Endodermal cell (in vitro differentiated cells): ENCODE measurements around the gene DPYSL3. TPM values are rescaled to one million over a fixed set of nuclear protein-coding genes. Genes with fewer than 3 reads are reported as not detected.

Source experiments
- DNase-seq: peaks from one replicate; pipeline ENCODE4 v3.0.0-alpha.2; 2017
- H3K27ac ChIP-seq: 2 replicates; pipeline ENCODE4 v1.5.1; 2013; ENCODE audit warnings: mild to moderate bottlenecking, low read depth, low read length, moderate library complexity
- H3K27me3 ChIP-seq: 2 replicates; pipeline ENCODE4 v1.6.1; 2013; ENCODE audit warnings: mild to moderate bottlenecking, low read length, moderate library complexity; ENCODE audit not compliant: insufficient read depth, control insufficient read depth, poor library complexity, severe bottlenecking
- H3K36me3 ChIP-seq: 2 replicates; pipeline ENCODE4 v1.7.0; 2013; ENCODE audit warnings: mild to moderate bottlenecking, low read length, moderate library complexity; ENCODE audit not compliant: control insufficient read depth, insufficient read depth
- H3K4me1 ChIP-seq: one replicate; pipeline ENCODE4 v1.7.0; 2013; ENCODE audit warnings: low read length; ENCODE audit not compliant: control insufficient read depth, insufficient read depth
- H3K4me3 ChIP-seq: 2 replicates; pipeline ENCODE4 v1.5.1; 2013; ENCODE audit warnings: mild to moderate bottlenecking, low read length, moderate library complexity
- H3K9ac ChIP-seq: 2 replicates; pipeline ENCODE4 v1.6.1; 2013; ENCODE audit warnings: mild to moderate bottlenecking, low read length, moderate library complexity; ENCODE audit not compliant: poor library complexity, severe bottlenecking; ENCODE audit errors: extremely low read depth
- H3K9me3 ChIP-seq: 2 replicates; pipeline ENCODE4 v1.6.1; 2013; ENCODE audit warnings: mild to moderate bottlenecking, low read length, moderate library complexity; ENCODE audit not compliant: control insufficient read depth
- H3K27ac Mint-ChIP-seq: 2 replicates; pipeline ENCODE4 v1.8.0; 2020; ENCODE audit warnings: mixed read lengths
- H3K27me3 Mint-ChIP-seq: 2 replicates; pipeline ENCODE4 v1.8.0; 2021; ENCODE audit warnings: mild to moderate bottlenecking, mixed read lengths; ENCODE audit not compliant: insufficient read depth
- H3K36me3 Mint-ChIP-seq: 2 replicates; pipeline ENCODE4 v1.8.0; 2020; ENCODE audit warnings: low read depth, mixed read lengths
- H3K4me1 Mint-ChIP-seq: 2 replicates; pipeline ENCODE4 v1.8.0; 2020; ENCODE audit warnings: mixed read lengths
- H3K4me3 Mint-ChIP-seq: 2 replicates; pipeline ENCODE4 v1.8.0; 2020; ENCODE audit warnings: mild to moderate bottlenecking, moderate library complexity, mixed read lengths
- H3K9me3 Mint-ChIP-seq: 2 replicates; pipeline ENCODE4 v1.8.0; 2020; ENCODE audit warnings: mild to moderate bottlenecking, mixed read lengths
- CTCF ChIP-seq: fragments of 200-600 bp; sonication (generic); conservative IDR thresholded peaks from 2 replicates; pipeline ENCODE4 v1.5.0; 2021; ENCODE audit warnings: antibody characterized with exemption, mild to moderate bottlenecking
- WGBS, 2 experiments: methylation state at CpG; one replicate each; pipeline versions ENCODE4 v1.1.5 to v1.1.7; 2013; ENCODE audit warnings: missing lambda C conversion rate in 2 of 2, mixed read lengths in 1 of 2; ENCODE audit not compliant: insufficient coverage in 1 of 2, insufficient read length in 1 of 2; 5-methylcytosine and 5-hydroxymethylcytosine counted together
- total RNA-seq, 2 donors: library from RNA; stranded (reverse); fragmentation: NEBNext Ultra II Directional in 1 of 2; extraction: Animal tissue kit (Norgen Biotek cat#: 25700) in 1 of 2; gene quantifications; 2 replicates in 1 of 2; 3 replicates in 1 of 2; pipeline ENCODE4 v1.2.1, GENCODE V29; 2021

The DPYSL3 gene
- total RNA-seq, 2 donors from 2014 or later = 76.3 to 98.6 TPM

GRCh38 chr5:147359101-147359500 lies 150.8 kb downstream of the DPYSL3 start:
- Histone ChIP-seq H3K9me3 (no peaks in the 10 kb centered on the region), H3K4me3 (no peak overlapping the region), H3K9ac (no peak overlapping the region), H3K27me3 (no peaks in the 10 kb centered on the region), H3K4me1 (no peaks in the 10 kb centered on the region), H3K27ac (no peak overlapping the region), H3K36me3 (no peaks in the 10 kb centered on the region)
- no peak for TF ChIP-seq CTCF
- WGBS, 2 experiments = 89% methylated on average over 1 of the region's 1 CpG; no CpG with 5 or more reads in 1 of the 2 experiments
- peaks cover under 1% of the 10 kb centered on the region for H3K36me3 Mint-ChIP-seq
- no peak overlapping the region for H3K27ac Mint-ChIP-seq
- H3K4me1 Mint-ChIP-seq = peaks cover 4% of the 10 kb centered on the region
- no peak for DNase-seq
- no peaks in the 10 kb centered on the region for H3K27me3 Mint-ChIP-seq
- no peaks in the 10 kb centered on the region for H3K9me3 Mint-ChIP-seq
- no peak overlapping the region for H3K4me3 Mint-ChIP-seq

GRCh38 chr5:147349241-147349640 lies 160.6 kb downstream of the DPYSL3 start:
- H3K9me3 Mint-ChIP-seq = no peaks in the 10 kb centered on the region
- H3K27me3 Mint-ChIP-seq = no peaks in the 10 kb centered on the region
- Histone ChIP-seq H3K4me1 (no peaks in the 10 kb centered on the region), H3K36me3 (no peaks in the 10 kb centered on the region), H3K9ac (no peak overlapping the region), H3K27me3 (no peaks in the 10 kb centered on the region), H3K4me3 (no peak overlapping the region), H3K9me3 (no peaks in the 10 kb centered on the region), H3K27ac (no peak overlapping the region)
- no peak for TF ChIP-seq CTCF
- no peak overlapping the region for H3K27ac Mint-ChIP-seq
- H3K4me3 Mint-ChIP-seq = no peak overlapping the region
- WGBS, 2 experiments = 73 to 87% methylated on average over 2 of the region's 2 CpGs
- H3K36me3 Mint-ChIP-seq = peaks cover 2% of the 10 kb centered on the region
- DNase-seq = no peak
- peaks cover 14% of the 10 kb centered on the region for H3K4me1 Mint-ChIP-seq

GRCh38 chr5:147348451-147348850 lies 161.4 kb downstream of the DPYSL3 start:
- no peak overlapping the region for H3K4me3 Mint-ChIP-seq
- 97 to 100% methylated on average over 5 of the region's 5 CpGs for WGBS, 2 experiments
- TF ChIP-seq CTCF = no peak
- H3K36me3 ChIP-seq = no peaks in the 10 kb centered on the region
- peaks cover 8% of the 10 kb centered on the region for H3K4me1 Mint-ChIP-seq
- H3K4me3 ChIP-seq = no peak overlapping the region
- no peaks in the 10 kb centered on the region for H3K27me3 Mint-ChIP-seq
- H3K27ac Mint-ChIP-seq = no peak overlapping the region
- H3K4me1 ChIP-seq = no peaks in the 10 kb centered on the region
- no peaks in the 10 kb centered on the region for H3K9me3 ChIP-seq
- H3K36me3 Mint-ChIP-seq = peaks cover 2% of the 10 kb centered on the region
- no peaks in the 10 kb centered on the region for H3K9me3 Mint-ChIP-seq
- no peak overlapping the region for H3K9ac ChIP-seq
- no peak for DNase-seq
- no peak overlapping the region for H3K27ac ChIP-seq
- H3K27me3 ChIP-seq = no peaks in the 10 kb centered on the region
